Gastrocnemius medialis (tissue), 4 donors: ENCODE results near the gene EIF5AL1.

Source experiments
- CTCF ChIP-seq, 5 experiments: fragments of 450-650 bp in 3 of 5; fragments of 200-600 bp in 2 of 5; sonication (generic) in 2 of 5; IDR thresholded peaks in 4 of 5; conservative IDR thresholded peaks in 1 of 5; 1 replicate in 4 of 5; 2 replicates in 1 of 5; pipeline ENCODE4 v1.5.1; 2016 to 2019; ENCODE audit warnings: antibody characterized with exemption in 5 of 5, mild to moderate bottlenecking in 3 of 5, moderate library complexity in 3 of 5
- POLR2A ChIP-seq, 2 donors: fragments of 450-650 bp; IDR thresholded peaks; one replicate each; pipeline ENCODE4 v1.6.1; 2017; ENCODE audit warnings: antibody characterized with exemption in 2 of 2, mild to moderate bottlenecking in 2 of 2, moderate library complexity in 2 of 2

GRCh38 chr10:79507440-79508167, 4.7 kb upstream of the EIF5AL1 start:
- TF ChIP-seq CTCF (IDR thresholded peaks at IDR 0.05 in 4 of 5, conservative IDR thresholded peaks at IDR 0.05 in 1 of 5): no peak
- no peak for TF ChIP-seq POLR2A (IDR thresholded peaks at IDR 0.05)
